Measurements from ENCODE around the gene CHST11.
"Not testable (repeated sequence)": the region's sequence is repeated elsewhere in the genome, so short reads cannot be mapped to it uniquely, and the experiment has no call there.

Gene CHST11

GRCh38 chr12:104786352-104786751, 329.6 kb downstream of the CHST11 start:
- no peak for DNase-seq

- DNase-seq = peak; percentile 21
Measured at GRCh38 chr12:104788840-104789271, 332.1 kb downstream of the CHST11 start.

GRCh38 chr12:104790296-104791125, 333.8 kb downstream of the CHST11 start:
- DNase-seq = peak; percentile 54

GRCh38 chr12:104792570-104792969, 335.8 kb downstream of the CHST11 start:
- no peak for DNase-seq

- no peak for DNase-seq
Measured at GRCh38 chr12:104793285-104793684, 336.5 kb downstream of the CHST11 start.

- DNase-seq = no peak
Measured at GRCh38 chr12:104793968-104794367, 337.2 kb downstream of the CHST11 start.

GRCh38 chr12:104796475-104796862, 339.7 kb downstream of the CHST11 start:
- no peak for DNase-seq

GRCh38 chr12:104799458-104799857, 342.7 kb downstream of the CHST11 start:
- no peak for DNase-seq

GRCh38 chr12:104801005-104801404, 344.3 kb downstream of the CHST11 start:
- no peak for DNase-seq

- no peak for DNase-seq
Measured at GRCh38 chr12:104801427-104801826, 344.7 kb downstream of the CHST11 start.

- no peak for DNase-seq
Measured at GRCh38 chr12:104802208-104802607, 345.5 kb downstream of the CHST11 start.

- no peak for DNase-seq
Measured at GRCh38 chr12:104805186-104805585, 348.4 kb downstream of the CHST11 start.

- DNase-seq = not testable (repeated sequence)
Measured at GRCh38 chr12:104806194-104806593, 349.4 kb downstream of the CHST11 start.

GRCh38 chr12:104809251-104809650, 352.5 kb downstream of the CHST11 start:
- no peak for DNase-seq

- no peak for DNase-seq
Measured at GRCh38 chr12:104809706-104810385, 353.1 kb downstream of the CHST11 start.
